HK-2 (cell line): ENCODE results near the gene SLC35B1.

Experiments
- DNase-seq: peaks from one replicate; pipeline ENCODE4 v3.0.0-alpha.2; 2018; ENCODE audit not compliant: unreplicated experiment

SLC35B1 gene, protein sequence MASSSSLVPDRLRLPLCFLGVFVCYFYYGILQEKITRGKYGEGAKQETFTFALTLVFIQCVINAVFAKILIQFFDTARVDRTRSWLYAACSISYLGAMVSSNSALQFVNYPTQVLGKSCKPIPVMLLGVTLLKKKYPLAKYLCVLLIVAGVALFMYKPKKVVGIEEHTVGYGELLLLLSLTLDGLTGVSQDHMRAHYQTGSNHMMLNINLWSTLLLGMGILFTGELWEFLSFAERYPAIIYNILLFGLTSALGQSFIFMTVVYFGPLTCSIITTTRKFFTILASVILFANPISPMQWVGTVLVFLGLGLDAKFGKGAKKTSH

DNA sequence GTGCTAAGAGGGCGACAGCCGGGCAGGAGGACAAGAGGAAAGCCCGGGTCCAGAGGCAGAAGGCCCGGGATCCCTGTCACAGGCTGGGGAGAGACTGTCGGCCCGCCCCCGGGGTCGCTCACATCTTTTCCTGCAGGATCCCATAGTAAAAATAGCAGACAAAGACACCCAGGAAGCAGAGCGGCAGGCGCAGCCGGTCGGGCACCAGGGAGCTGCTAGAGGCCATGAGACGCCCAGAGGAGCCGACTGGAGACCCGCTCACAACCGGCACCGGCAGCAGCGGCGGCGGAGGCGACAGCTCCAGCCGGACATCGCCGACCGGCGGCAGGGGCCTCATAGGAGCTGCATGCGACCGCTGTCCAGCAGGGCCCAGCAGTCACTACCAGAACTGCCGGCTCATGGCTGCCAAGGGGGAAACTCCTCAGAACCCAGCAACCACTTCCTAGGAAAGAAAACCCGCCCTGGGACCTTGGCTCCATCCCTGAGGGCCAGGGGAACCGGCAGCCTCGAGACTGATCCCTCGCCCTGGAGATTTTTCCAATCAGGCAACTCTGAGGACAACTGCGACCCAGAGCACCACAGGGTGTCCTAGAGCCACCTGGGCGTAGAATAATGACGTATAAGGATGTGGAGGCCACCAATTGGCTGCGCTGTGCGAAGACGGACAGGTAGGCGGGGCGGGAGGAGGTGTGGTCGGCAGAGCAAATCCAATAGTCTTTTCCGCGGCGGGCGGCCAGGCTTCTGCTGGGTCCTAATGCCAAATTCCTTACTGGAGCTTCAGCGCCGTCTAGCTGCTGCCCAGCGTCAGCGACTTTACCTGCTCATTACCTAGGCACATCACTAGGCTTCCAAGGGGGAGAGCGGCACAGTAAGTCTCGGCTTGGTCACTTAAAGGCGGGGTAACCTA is at the start of gene SLC35B1:
SLC35B1 (minus strand) TSS at position 357 of the 907 bp plus-strand sequence; CDS start at position 226, 131 bp downstream.
- DNase-seq: peak; percentile 98

DNA sequence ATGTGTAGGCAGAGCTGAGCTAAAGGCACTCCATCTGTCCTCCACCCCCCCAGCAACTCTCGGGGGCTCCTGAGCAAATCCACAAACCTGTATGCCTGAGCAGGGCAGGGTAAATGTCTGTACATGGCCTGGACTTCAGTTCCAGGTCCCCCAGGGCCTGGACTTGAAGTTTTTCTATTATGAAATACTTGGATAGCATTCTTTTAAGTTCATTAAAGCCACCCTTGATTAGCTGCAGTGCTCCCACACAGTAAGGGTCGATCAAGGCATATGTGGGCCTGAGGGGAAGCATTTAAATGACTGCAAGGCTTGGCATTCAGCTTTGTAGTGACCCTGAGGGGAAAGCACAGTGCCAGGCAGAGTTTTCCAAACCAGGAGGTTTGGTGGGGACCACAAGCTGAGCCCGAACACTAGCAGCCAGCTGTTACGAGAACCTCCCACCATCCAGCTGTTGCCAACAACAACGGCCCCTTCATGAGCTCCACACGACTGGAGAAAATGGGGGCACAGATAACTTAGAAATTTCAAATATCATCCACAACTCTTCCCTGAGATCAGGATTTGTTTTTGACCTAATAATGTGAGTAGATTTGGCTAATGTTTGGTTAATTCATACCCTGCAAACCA is 49.5 kb upstream of the SLC35B1 start:
- no peak for DNase-seq

DNA sequence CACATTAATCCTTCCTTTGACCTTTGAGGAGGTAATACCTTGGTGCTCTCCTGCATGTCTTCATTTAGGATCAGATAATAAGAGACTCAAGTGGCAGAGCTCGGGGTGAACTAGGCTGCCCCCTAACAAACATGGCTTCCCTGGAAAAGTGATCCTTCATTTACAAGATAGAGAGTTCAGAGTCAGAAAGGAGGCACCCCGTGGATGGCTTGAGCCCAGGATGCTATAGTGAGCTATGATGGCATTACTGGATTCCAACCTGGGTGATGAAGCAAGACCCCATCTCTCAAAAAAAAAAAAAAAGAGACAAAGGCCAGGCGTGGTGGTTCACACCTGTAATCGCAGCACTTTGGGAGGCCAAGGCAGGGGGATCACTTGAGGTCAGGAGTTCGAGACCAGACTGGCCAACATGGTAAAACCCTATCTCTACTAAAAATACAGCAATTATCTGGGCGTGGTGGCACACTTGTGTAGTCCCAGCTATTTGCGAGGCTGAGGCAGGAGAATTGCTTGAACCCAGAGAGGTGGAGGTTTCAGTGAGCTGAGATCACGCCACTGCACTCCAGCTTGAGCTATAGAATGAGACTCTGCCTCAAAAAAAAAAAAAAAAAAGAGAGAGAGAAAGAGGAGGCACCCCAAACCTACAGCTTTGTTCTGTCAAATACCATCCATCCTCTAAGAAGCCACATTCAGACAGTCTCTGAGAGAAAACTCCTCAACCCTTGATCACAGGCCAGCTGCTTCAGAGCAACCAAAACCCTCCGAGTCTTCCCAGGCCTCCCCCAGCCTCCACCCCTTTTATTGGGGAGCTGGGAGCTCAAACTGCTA is 48.8 kb upstream of the SLC35B1 start:
- no peak for DNase-seq

GRCh38 chr17:49755663-49756283 is 48.0 kb upstream of the SLC35B1 start:
- no peak for DNase-seq

DNA sequence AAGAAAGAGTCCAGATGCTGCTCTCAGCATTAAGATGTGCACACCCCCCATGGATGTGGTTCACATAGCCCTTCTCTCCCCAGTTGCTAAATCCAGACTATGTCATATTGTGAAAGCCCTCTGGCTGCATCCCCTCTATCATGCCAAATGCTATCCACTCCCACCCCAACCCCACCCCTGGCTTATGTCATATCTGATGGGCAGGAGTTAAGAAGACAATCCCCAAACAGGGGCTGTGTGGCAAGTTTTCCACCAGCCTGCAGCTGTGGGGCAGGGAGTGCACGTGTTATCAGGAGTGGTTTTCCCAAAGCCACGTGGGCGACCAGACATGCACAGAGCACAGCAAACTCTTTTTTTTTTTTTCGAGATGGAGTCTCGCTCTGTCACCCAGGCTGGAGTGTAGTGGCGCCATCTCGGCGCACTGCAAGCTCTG is 46.2 kb upstream of the SLC35B1 start:
- DNase-seq: no peak

- no peak for DNase-seq
Observed at GRCh38 chr17:49752508-49752907, 44.7 kb upstream of the SLC35B1 start.

- DNase-seq: no peak
Observed at GRCh38 chr17:49749730-49750129, 42.0 kb upstream of the SLC35B1 start.

DNA sequence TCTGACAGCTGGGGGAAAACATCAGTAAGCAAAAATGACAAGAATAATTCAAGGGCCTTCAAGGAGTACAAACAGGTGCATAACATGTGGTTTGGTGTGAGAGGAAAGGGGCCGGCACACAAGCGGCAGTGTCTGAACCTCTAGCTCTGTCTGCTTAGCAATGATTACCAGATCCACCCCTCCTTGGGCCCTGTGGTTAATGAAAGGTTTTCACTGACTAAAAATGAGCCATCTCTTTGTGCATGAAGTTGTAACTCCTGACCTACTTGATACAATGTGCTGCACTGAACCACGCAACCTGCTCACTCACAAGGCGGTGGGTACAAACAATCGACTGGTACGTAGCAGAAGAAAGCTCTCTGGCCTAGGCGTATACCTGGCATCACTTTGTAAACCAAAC is 41.0 kb upstream of the SLC35B1 start:
- DNase-seq: peak; percentile 31

DNA sequence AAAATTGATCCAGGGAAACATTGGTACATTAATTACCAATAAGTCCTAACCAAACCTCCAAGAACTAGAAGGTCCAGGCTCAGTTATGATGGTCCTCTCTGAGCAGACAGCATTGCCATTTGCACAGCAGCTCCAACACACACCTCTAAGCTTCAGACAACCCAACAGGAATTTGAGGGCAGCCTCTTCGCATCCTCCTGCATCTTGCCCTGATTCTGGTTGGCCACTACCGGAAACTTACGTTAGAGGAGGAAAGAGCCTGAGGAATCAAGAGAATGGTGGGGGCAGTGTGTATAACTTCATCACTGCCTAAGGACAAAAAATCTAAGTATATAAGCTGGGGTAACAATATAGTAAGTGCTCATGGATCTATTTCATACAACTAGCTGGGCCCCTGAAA is 40.5 kb upstream of the SLC35B1 start:
- no peak for DNase-seq

DNA sequence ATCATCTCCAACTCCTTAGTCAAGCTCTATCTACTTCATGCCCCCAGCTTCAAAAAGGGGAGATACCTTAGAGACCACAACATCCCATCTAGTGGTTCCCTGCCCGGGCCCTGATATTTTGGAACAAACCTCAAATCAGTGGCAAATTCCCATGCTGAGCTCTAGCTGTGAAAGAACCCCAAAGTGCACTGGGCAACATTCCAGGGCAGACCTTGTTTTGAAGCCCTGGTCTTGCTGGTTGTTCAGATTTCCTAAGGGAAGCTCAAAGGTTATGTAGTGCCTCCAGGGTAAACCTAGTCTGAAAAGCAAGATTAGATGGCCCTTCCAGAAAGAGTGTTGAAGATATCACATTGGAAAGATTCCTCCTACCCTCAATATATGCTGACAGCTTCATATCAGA is 39.9 kb upstream of the SLC35B1 start:
- no peak for DNase-seq

- no peak for DNase-seq
Observed at GRCh38 chr17:49746791-49747490, 39.2 kb upstream of the SLC35B1 start.

DNA sequence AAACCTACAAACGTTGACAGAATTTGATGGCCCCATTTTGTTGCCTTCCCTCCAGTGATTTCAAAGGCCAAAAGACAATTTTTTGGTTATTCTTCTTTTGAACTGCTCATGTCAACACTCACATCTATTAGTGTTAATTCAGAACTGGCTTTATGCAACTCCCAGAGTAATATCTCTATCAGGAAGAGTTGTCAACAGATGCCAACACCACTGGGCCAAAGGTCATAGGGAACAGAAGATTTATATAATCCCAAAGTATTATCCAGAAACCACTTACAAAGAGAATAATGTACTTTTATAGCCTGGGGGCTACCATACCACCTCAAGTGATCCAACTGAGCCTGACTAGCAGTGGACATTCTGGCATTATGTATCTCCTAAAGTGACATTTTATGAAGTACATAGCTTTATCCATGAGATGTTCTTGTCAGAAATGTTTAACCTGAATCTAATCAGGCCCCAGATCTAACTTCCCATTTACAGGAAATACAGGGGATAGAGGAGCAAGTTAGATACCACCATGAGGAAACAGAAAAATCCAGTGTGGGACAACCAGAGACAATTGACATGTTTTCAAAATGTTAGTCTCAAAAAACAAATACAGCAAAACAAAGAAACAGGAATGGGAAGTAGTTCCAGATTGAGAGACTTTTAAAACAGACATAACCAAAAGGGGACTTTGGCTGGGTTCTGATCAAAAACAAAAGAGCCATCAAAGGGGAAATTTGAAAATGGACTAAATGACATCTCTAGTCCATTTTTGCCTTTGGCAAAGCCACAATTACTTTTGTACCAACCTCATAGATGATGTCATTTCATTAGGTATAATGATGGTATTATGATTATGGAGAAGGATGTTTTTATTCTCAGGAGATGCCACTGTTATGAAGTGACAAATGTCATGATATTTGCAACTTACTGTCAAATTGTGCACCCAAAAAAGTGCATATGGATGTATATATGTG is 37.7 kb upstream of the SLC35B1 start:
- no peak for DNase-seq

GRCh38 chr17:49742166-49742638 is 34.4 kb upstream of the SLC35B1 start:
- DNase-seq: no peak

GRCh38 chr17:49741692-49742076 is 33.9 kb upstream of the SLC35B1 start:
- DNase-seq: no peak

GRCh38 chr17:49741009-49741691 is 33.4 kb upstream of the SLC35B1 start:
- DNase-seq: no peak

DNA sequence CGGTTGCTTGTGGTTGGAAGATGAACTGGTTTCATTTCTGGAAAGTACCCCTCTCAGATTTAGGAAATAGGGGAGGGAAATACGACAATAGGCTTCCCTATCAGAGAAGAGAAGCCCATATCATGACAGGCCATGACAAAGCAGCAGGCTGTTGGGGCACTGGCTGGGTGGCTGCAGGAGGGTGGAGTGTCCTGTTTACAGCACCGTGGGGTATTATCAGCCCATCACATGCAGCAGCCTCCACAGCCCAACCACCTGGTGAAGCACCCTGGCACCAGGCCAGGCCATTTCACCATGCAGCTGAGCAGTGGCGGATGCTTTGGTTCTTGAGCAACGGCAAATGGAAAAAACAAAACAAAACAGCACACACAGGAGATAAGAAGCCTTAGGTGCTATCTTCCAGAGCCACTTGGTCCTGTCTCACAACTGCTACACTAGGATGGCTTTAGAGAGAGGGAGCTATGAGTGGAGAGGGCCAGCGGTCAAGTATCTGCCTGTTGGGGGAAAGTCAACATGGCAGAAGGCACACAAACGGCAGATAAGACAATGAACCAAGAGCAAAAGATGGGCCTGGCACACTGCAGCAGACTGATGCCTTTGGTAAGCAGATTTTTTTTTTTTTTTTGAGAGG is 32.0 kb upstream of the SLC35B1 start:
- DNase-seq: no peak

DNA sequence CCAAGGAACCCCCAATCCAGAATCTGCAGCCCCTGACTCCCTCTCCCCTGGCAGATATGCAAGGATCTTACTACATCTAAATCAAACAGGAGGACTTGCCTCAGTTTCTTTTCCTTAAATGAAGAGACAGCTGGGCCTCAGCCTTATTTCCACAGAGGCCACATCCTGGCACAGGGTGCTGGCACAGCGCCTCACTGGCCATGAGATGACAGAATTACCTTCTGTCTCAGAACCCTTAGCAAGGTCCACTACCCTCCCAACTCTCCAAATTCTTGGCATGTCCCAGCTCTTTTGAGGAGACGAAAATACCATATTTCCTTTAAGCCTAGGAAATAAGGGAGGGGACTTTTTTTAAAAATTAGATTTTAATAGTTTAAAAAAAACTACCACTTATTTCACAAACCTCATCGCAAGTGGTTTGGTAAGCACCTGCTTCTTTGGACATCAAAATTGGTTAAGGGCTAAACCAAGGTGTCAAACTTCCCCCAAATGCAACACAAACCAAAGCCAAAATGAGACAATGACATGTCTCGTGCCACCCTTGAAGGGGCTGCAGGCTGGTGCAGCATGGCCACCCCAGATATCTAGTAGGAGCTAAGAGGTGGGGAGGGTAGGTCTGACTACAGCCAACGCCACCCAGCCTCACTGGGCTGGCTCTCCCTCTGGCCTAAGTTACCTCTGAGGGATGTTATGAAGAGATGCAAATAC is 30.8 kb upstream of the SLC35B1 start:
- no peak for DNase-seq
